SK-N-SH treated with all-trans-retinoic acid at 6 μM for 48 hours (cell line): ENCODE measurements around the gene NKD2.

Experiments used
- ARNTL ChIP-seq: fragments of 450-650 bp; formaldehyde crosslinking; IDR thresholded peaks from 2 replicates; pipeline ENCODE4 v1.5.0; 2020; ENCODE audit warnings: low read depth, mild to moderate bottlenecking, moderate library complexity, borderline replicate concordance
- BACH2 ChIP-seq: fragments of 250-450 bp; sonication (Bioruptor Pico); IDR thresholded peaks from 2 replicates; pipeline ENCODE4 v1.9.0; 2021; ENCODE audit warnings: mild to moderate bottlenecking, borderline replicate concordance
- ISL1 ChIP-seq: fragments of 250-450 bp; sonication (Bioruptor Pico); IDR thresholded peaks from 2 replicates; pipeline ENCODE4 v2.1.2; 2022; ENCODE audit warnings: mild to moderate bottlenecking, moderate library complexity
- OSR1 ChIP-seq: fragments of 250-450 bp; sonication (Bioruptor Pico); IDR thresholded peaks from 2 replicates; pipeline ENCODE4 v1.8.0; 2022; ENCODE audit warnings: moderate library complexity, mild to moderate bottlenecking, inconsistent platforms
- PPARA ChIP-seq: fragments of 250-450 bp; sonication (Bioruptor Pico); IDR thresholded peaks from 2 replicates; pipeline ENCODE4 v1.5.0; 2020; ENCODE audit warnings: mild to moderate bottlenecking, borderline replicate concordance
- RARB ChIP-seq: fragments of 250-450 bp; sonication (Bioruptor Pico); IDR thresholded peaks from 2 replicates; pipeline ENCODE4 v1.8.0; 2021; ENCODE audit warnings: mild to moderate bottlenecking, moderate library complexity
- TCF4 ChIP-seq: fragments of 250-450 bp; sonication (Bioruptor Pico); IDR thresholded peaks from 2 replicates; pipeline ENCODE4 v1.8.0; 2021; ENCODE audit warnings: mild to moderate bottlenecking, moderate library complexity, borderline replicate concordance
- TSHZ2 ChIP-seq: fragments of 250-450 bp; sonication (Bioruptor Pico); IDR thresholded peaks from 2 replicates; pipeline ENCODE4 v1.5.0; 2020; ENCODE audit warnings: mild to moderate bottlenecking, moderate library complexity
- ZFP3 ChIP-seq: fragments of 250-450 bp; sonication (Bioruptor Pico); IDR thresholded peaks from 2 replicates; pipeline ENCODE4 v1.5.0; 2020; ENCODE audit warnings: mild to moderate bottlenecking, moderate library complexity
- ZFP30 ChIP-seq: fragments of 450-650 bp; formaldehyde crosslinking; IDR thresholded peaks from 2 replicates; pipeline ENCODE4 v1.5.0; 2022; ENCODE audit warnings: mild to moderate bottlenecking, moderate library complexity
- ZNF565 ChIP-seq: fragments of 450-650 bp; formaldehyde crosslinking; conservative IDR thresholded peaks from 2 replicates; pipeline ENCODE4 v1.5.0; 2020; ENCODE audit warnings: low read depth, mild to moderate bottlenecking, moderate library complexity
- ZNF70 ChIP-seq: fragments of 450-650 bp; formaldehyde crosslinking; IDR thresholded peaks from 2 replicates; pipeline ENCODE4 v1.5.0; 2020; ENCODE audit warnings: mild to moderate bottlenecking, moderate library complexity

GRCh38 chr5:1010641-1011046 is 2.0 kb downstream of the NKD2 start:
- TF ChIP-seq TSHZ2 (CRISPR knock-in tag) (no peak), ARNTL (CRISPR knock-in tag) (no peak), BACH2 (no peak), ZNF565 (CRISPR knock-in tag) (no peak), PPARA (CRISPR knock-in tag) (no peak), OSR1 (no peak), ISL1 (CRISPR knock-in tag) (no peak), ZFP30 (CRISPR knock-in tag) (no peak), ZFP3 (CRISPR knock-in tag) (no peak), ZNF70 (CRISPR knock-in tag) (no peak), TCF4 (CRISPR knock-in tag) (no peak), RARB (CRISPR knock-in tag) (no peak)
